ENCODE measurements around the gene TXLNG.
A peak's percentile ranks its signal among the peaks of the same experiment; 100 is the strongest.
"Not testable (repeated sequence)": the region's sequence is repeated elsewhere in the genome, so short reads cannot be mapped to it uniquely, and the experiment has no call there.

The TXLNG gene

DNA sequence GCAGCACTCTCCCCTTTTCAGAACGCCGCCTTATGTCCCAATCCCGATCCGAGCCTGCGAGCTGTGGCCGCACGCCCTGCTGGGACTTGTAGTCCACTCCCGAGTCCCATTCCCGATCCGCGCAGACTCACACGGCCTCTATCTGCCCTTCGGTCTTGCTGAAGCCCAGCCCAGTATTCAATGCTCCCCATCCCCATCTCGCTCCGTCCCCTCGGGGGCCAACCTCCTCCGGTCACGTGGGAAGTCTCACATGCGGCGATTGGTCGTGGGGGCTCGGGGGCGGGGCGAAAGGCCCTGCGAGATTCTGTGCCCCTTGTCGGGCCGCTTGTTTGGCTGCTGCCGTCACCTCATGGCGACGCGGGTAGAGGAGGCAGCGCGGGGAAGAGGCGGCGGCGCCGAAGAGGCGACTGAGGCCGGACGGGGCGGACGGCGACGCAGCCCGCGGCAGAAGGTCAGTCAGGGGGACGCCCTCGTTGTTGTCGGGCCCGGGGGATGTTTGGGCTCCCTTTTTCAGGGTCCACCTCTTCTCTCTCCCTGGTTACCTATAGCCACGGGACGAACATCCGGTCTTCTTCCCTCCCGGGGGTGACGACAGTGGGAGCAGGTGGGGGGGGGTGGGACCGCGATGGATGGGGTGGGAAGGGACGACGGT, at the start of gene TXLNG:
TXLNG (plus strand) TSS at position 328 of the 652 bp plus-strand sequence; CDS start at position 350, 22 bp downstream.
- H3K36me3 ChIP-seq (ENCODE audit: control insufficient read depth, insufficient read depth, low read length), result peaks cover 23% of the 10 kb centered on the region
- H3K4me3 ChIP-seq (ENCODE audit: low read depth, low read length), result peak within 1 kb of the TSS; percentile 81
- H3K4me1 ChIP-seq (ENCODE audit: control insufficient read depth, insufficient read depth, low read length), result peaks cover 14% of the 10 kb centered on the region; the same call in 1 of the 2 replicates
- no peaks in the 10 kb centered on the region for H3K27me3 ChIP-seq (ENCODE audit: control insufficient read depth, insufficient read depth, low read length)
- H3K9ac ChIP-seq (ENCODE audit: low read length), result peak within 1 kb of the TSS; percentile 84
- H3K27ac ChIP-seq (ENCODE audit: low read depth, low read length), result peak within 1 kb of the TSS; percentile 39; the same call in 1 of the 2 replicates
- H3K9me3 ChIP-seq (ENCODE audit: control insufficient read depth, insufficient read depth, low read depth, low read length), result no peaks in the 10 kb centered on the region

- no peaks in the 10 kb centered on the region for H3K9me3 ChIP-seq (ENCODE audit: control insufficient read depth, insufficient read depth, low read depth, low read length)
- peaks cover 74% of the 10 kb centered on the region for H3K36me3 ChIP-seq (ENCODE audit: control insufficient read depth, insufficient read depth, low read length)
- no peaks in the 10 kb centered on the region for H3K27me3 ChIP-seq (ENCODE audit: control insufficient read depth, insufficient read depth, low read length)
- no peak overlapping the region for H3K4me3 ChIP-seq (ENCODE audit: low read depth, low read length)
- no peak overlapping the region for H3K27ac ChIP-seq (ENCODE audit: low read depth, low read length)
- no peaks in the 10 kb centered on the region for H3K4me1 ChIP-seq (ENCODE audit: control insufficient read depth, insufficient read depth, low read length)
- no peak overlapping the region for H3K9ac ChIP-seq (ENCODE audit: low read length)
Measured at GRCh38 chrX:16737024-16737423, 49.2 kb upstream of the TXLNG start.

DNA sequence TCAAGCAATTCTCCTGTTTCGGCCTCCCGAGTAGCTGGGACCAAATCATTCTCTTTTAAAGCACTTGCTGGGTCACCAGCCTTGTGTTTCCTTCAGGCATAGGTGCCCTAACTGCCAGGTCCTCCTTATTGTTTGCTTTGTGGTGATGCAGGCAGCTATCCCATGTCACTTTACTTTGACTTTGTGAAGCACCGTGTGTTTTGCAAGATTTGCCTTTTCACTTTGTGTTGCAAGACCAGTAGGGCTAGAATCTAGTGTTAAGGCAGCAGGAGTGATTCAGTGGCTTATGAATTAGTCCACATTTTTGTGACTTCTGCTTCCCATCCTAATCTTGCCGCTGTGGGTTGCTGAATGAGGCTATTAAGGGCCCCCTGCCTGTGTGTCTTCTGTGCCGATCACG, 46.7 kb upstream of the TXLNG start:
- Histone ChIP-seq H3K27me3 (ENCODE audit: control insufficient read depth, insufficient read depth, low read length) (no peaks in the 10 kb centered on the region), H3K9ac (ENCODE audit: low read length) (no peak overlapping the region), H3K9me3 (ENCODE audit: control insufficient read depth, insufficient read depth, low read depth, low read length) (no peaks in the 10 kb centered on the region), H3K4me3 (ENCODE audit: low read depth, low read length) (no peak overlapping the region), H3K27ac (ENCODE audit: low read depth, low read length) (no peak overlapping the region), H3K4me1 (ENCODE audit: control insufficient read depth, insufficient read depth, low read length) (no peaks in the 10 kb centered on the region), H3K36me3 (ENCODE audit: control insufficient read depth, insufficient read depth, low read length) (peaks cover 90% of the 10 kb centered on the region)

DNA sequence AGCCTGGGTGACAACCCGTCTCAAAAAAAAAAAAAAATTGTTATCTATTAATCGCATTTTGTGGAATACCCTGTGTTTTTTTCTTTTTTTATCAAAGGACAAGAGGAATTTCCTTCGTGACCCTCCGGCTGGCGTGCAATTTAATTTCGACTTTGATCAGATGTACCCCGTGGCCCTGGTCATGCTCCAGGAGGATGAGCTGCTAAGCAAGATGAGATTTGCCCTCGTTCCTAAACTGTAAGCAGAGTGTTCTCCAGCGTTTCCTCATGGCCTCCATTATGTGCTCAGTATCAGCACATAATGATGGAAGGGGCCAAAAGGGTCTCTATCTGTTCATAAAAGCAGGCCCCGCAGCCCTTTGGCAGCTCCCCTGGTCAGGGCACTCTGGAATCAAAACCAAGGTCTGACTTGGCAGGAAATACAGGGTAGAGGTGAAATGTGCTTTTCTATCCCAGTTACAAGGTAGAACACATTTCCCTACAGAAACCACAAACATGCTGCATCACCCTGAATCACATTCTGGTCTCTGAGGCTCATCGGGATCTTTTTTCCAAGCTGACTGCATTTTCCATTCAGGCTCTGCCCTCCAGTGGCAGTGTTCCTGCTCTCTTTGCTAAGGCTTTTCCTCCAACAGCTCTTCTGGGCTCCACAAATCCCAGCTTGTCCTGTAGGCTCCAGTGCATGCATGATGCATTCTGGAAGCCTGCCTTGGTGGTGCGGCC, 42.5 kb upstream of the TXLNG start:
- no peaks in the 10 kb centered on the region for H3K4me1 ChIP-seq (ENCODE audit: control insufficient read depth, insufficient read depth, low read length)
- H3K4me3 ChIP-seq (ENCODE audit: low read depth, low read length), result no peak overlapping the region
- H3K9ac ChIP-seq (ENCODE audit: low read length), result no peak overlapping the region
- H3K9me3 ChIP-seq (ENCODE audit: control insufficient read depth, insufficient read depth, low read depth, low read length), result no peaks in the 10 kb centered on the region
- H3K36me3 ChIP-seq (ENCODE audit: control insufficient read depth, insufficient read depth, low read length), result peaks cover 89% of the 10 kb centered on the region
- no peaks in the 10 kb centered on the region for H3K27me3 ChIP-seq (ENCODE audit: control insufficient read depth, insufficient read depth, low read length)
- no peak overlapping the region for H3K27ac ChIP-seq (ENCODE audit: low read depth, low read length)

DNA sequence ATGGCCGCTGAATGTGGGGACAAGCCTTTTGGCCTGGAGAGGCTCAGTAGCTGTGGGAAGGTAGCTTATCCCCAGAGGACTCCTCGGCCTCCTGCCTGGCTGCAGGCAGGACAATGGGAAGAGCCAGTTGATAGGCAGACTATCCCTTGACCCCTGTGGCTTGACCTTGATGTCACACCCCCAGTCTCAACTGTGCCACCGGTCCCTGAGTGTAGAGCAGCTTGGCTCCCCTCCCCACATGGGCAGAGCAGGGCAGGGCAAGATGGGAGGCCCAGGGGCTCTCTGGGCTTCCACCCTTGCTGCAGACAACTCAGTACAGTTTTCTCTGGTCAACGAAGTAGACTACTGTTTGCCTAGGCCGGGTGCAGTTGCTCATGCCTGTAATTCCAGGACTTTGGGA, 41.2 kb upstream of the TXLNG start:
- H3K27me3 ChIP-seq (ENCODE audit: control insufficient read depth, insufficient read depth, low read length), result no peaks in the 10 kb centered on the region
- H3K9ac ChIP-seq (ENCODE audit: low read length), result no peak overlapping the region
- H3K36me3 ChIP-seq (ENCODE audit: control insufficient read depth, insufficient read depth, low read length), result peaks cover 90% of the 10 kb centered on the region
- no peaks in the 10 kb centered on the region for H3K9me3 ChIP-seq (ENCODE audit: control insufficient read depth, insufficient read depth, low read depth, low read length)
- H3K27ac ChIP-seq (ENCODE audit: low read depth, low read length), result no peak overlapping the region
- H3K4me3 ChIP-seq (ENCODE audit: low read depth, low read length), result no peak overlapping the region
- no peaks in the 10 kb centered on the region for H3K4me1 ChIP-seq (ENCODE audit: control insufficient read depth, insufficient read depth, low read length)

GRCh38 chrX:16745659-16746058, 40.6 kb upstream of the TXLNG start:
- H3K9ac ChIP-seq (ENCODE audit: low read length), result no peak overlapping the region
- no peak overlapping the region for H3K27ac ChIP-seq (ENCODE audit: low read depth, low read length)
- no peaks in the 10 kb centered on the region for H3K9me3 ChIP-seq (ENCODE audit: control insufficient read depth, insufficient read depth, low read depth, low read length)
- H3K4me3 ChIP-seq (ENCODE audit: low read depth, low read length), result no peak overlapping the region
- peaks cover 91% of the 10 kb centered on the region for H3K36me3 ChIP-seq (ENCODE audit: control insufficient read depth, insufficient read depth, low read length)
- no peaks in the 10 kb centered on the region for H3K4me1 ChIP-seq (ENCODE audit: control insufficient read depth, insufficient read depth, low read length)
- no peaks in the 10 kb centered on the region for H3K27me3 ChIP-seq (ENCODE audit: control insufficient read depth, insufficient read depth, low read length)

DNA sequence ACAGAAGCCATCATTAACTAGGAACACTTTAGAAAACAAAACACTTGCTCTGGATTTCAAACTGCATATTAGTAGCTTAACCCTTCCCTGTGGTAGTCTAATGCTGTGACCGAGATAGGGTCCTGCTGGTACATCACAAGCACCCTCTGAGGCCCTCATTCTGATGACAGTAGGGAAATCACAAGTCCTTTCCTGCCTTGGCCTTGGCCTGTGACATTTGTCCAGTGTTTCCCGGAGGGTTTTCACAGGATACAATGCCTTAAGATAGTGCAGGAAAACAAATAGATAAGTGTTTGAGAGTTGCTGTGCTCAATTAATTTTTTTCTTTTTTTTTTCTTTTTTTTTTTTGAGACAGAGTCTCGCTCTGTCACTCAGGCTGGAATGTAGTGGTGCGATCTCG, 37.8 kb upstream of the TXLNG start:
- H3K9me3 ChIP-seq (ENCODE audit: control insufficient read depth, insufficient read depth, low read depth, low read length), result no peaks in the 10 kb centered on the region
- H3K9ac ChIP-seq (ENCODE audit: low read length), result no peak overlapping the region
- no peaks in the 10 kb centered on the region for H3K27me3 ChIP-seq (ENCODE audit: control insufficient read depth, insufficient read depth, low read length)
- H3K36me3 ChIP-seq (ENCODE audit: control insufficient read depth, insufficient read depth, low read length), result peaks cover 80% of the 10 kb centered on the region
- H3K4me3 ChIP-seq (ENCODE audit: low read depth, low read length), result no peak overlapping the region
- no peaks in the 10 kb centered on the region for H3K4me1 ChIP-seq (ENCODE audit: control insufficient read depth, insufficient read depth, low read length)
- H3K27ac ChIP-seq (ENCODE audit: low read depth, low read length), result no peak overlapping the region

DNA sequence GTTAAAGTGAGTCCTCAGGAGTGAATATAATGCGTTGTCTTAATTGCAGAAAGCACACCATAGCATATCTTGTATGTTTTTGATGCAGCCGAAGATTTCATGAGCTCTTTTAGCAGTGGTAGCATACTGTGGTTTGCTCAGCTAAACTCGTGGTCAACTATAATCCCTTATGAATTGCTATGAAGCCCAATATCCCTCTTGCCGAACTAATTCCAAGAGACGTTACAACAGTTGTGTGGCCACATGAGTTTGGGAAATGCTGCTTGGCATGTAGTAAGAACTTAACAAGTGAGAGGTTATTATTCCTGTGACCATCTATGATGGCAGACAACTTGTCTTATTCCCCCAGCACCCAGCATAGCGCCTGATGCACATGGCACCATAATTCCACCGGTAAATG, 36.1 kb upstream of the TXLNG start:
- no peak overlapping the region for H3K4me3 ChIP-seq (ENCODE audit: low read depth, low read length)
- H3K9me3 ChIP-seq (ENCODE audit: control insufficient read depth, insufficient read depth, low read depth, low read length), result no peaks in the 10 kb centered on the region
- H3K36me3 ChIP-seq (ENCODE audit: control insufficient read depth, insufficient read depth, low read length), result peaks cover 80% of the 10 kb centered on the region
- H3K27ac ChIP-seq (ENCODE audit: low read depth, low read length), result no peak overlapping the region
- no peak overlapping the region for H3K9ac ChIP-seq (ENCODE audit: low read length)
- H3K4me1 ChIP-seq (ENCODE audit: control insufficient read depth, insufficient read depth, low read length), result no peaks in the 10 kb centered on the region
- H3K27me3 ChIP-seq (ENCODE audit: control insufficient read depth, insufficient read depth, low read length), result no peaks in the 10 kb centered on the region

GRCh38 chrX:16754019-16754418, 32.2 kb upstream of the TXLNG start:
- H3K27me3 ChIP-seq (ENCODE audit: control insufficient read depth, insufficient read depth, low read length), result no peaks in the 10 kb centered on the region
- 0 out of 2 replicates have a peak, but pooled peaks cover 2% of the 10 kb centered on the region for H3K4me1 ChIP-seq (ENCODE audit: control insufficient read depth, insufficient read depth, low read length)
- H3K9ac ChIP-seq (ENCODE audit: low read length), result no peak overlapping the region
- no peak overlapping the region for H3K27ac ChIP-seq (ENCODE audit: low read depth, low read length)
- peaks cover 78% of the 10 kb centered on the region for H3K36me3 ChIP-seq (ENCODE audit: control insufficient read depth, insufficient read depth, low read length)
- no peaks in the 10 kb centered on the region for H3K9me3 ChIP-seq (ENCODE audit: control insufficient read depth, insufficient read depth, low read depth, low read length)
- no peak overlapping the region for H3K4me3 ChIP-seq (ENCODE audit: low read depth, low read length)

DNA sequence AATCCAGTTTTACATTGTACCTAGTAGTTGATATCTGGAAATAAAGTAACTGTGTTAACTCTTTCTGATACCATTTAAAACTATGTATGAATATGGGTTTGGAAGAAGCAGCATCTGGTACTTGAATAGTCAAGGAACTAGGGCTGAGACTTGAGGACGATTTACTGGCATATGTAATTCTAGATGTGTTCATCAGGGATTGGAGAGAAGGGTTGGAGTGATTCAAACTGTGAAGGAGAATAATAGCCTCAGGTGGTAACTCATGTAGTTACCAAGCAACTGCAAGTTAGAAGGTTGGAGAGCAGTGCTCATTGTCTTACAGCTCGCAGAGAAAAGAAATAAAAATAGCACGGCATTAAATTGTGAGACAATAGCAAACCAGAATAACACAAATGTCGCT, 29.5 kb upstream of the TXLNG start:
- Histone ChIP-seq H3K27me3 (ENCODE audit: control insufficient read depth, insufficient read depth, low read length) (no peaks in the 10 kb centered on the region), H3K9ac (ENCODE audit: low read length) (no peak overlapping the region), H3K9me3 (ENCODE audit: control insufficient read depth, insufficient read depth, low read depth, low read length) (no peaks in the 10 kb centered on the region), H3K27ac (ENCODE audit: low read depth, low read length) (0 out of 2 replicates have a peak overlapping the region, but pooled peaks have one; percentile 36), H3K4me3 (ENCODE audit: low read depth, low read length) (no peak overlapping the region), H3K36me3 (ENCODE audit: control insufficient read depth, insufficient read depth, low read length) (peaks cover 80% of the 10 kb centered on the region), H3K4me1 (ENCODE audit: control insufficient read depth, insufficient read depth, low read length) (0 out of 2 replicates have a peak, but pooled peaks cover 2% of the 10 kb centered on the region)

DNA sequence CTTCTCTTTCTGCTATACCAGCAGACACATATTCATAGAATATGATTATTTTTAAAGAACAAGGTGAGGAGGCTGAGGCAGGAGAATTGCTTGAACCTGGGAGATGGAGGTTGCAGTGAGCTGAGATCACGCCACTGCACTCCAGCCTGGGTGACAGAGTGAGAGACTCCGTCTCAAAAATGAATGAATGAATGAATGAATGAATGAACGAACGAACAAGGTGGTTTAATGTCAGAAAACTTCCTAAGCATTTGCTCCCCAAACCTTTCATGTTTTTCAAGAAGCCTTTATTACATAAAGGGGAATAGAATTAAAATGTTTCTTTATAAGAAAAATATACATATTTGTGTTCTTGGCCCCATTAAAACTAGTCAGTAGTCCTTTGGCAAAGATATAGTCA, 24.8 kb upstream of the TXLNG start:
- peaks cover 44% of the 10 kb centered on the region for H3K36me3 ChIP-seq (ENCODE audit: control insufficient read depth, insufficient read depth, low read length)
- not testable (repeated sequence) for H3K4me1 ChIP-seq (ENCODE audit: control insufficient read depth, insufficient read depth, low read length); H3K9me3 ChIP-seq (ENCODE audit: control insufficient read depth, insufficient read depth, low read depth, low read length); H3K27me3 ChIP-seq (ENCODE audit: control insufficient read depth, insufficient read depth, low read length); H3K9ac ChIP-seq (ENCODE audit: low read length); H3K4me3 ChIP-seq (ENCODE audit: low read depth, low read length); H3K27ac ChIP-seq (ENCODE audit: low read depth, low read length)

Data from HUES6 (cell line).